Spleen (tissue), 11 donors: ENCODE results near the gene THOC5. TPM values are rescaled to one million over a fixed set of nuclear protein-coding genes. Genes with fewer than 3 reads are reported as not detected.
A peak's percentile ranks its signal among the peaks of the same experiment; 100 is the strongest.

Experiments used
- DNase-seq: peaks from one replicate; pipeline ENCODE4 v3.0.0-alpha.2; 2020
- H3K27ac ChIP-seq, 8 donors: fragments of 200-600 bp; sonication (generic) in 7 of 8; 1 replicate in 4 of 8; 2 replicates in 4 of 8; pipeline versions ENCODE4 v1.5.0 to v1.8.0; 2016 to 2021; ENCODE audit warnings: inconsistent platforms in 4 of 8, mild to moderate bottlenecking in 4 of 8, moderate library complexity in 1 of 8
- H3K27me3 ChIP-seq, 7 donors: fragments of 200-600 bp; sonication (generic) in 6 of 7; replicated peaks in 1 of 7; 1 replicate in 4 of 7; 2 replicates in 3 of 7; pipeline versions ENCODE4 v1.5.0 to v1.8.0; 2016 to 2021; ENCODE audit warnings: inconsistent platforms in 3 of 7, mild to moderate bottlenecking in 1 of 7
- H3K36me3 ChIP-seq, 6 donors: fragments of 200-600 bp; sonication (generic) in 5 of 6; 1 replicate in 4 of 6; 2 replicates in 2 of 6; pipeline versions ENCODE4 v1.5.0 to v1.8.0; 2016 to 2021; ENCODE audit warnings: inconsistent platforms in 2 of 6
- H3K4me1 ChIP-seq, 6 donors: fragments of 200-600 bp; sonication (generic) in 5 of 6; 1 replicate in 3 of 6; 2 replicates in 3 of 6; pipeline versions ENCODE4 v1.5.0 to v1.8.0; 2016 to 2021; ENCODE audit warnings: inconsistent platforms in 3 of 6
- H3K4me3 ChIP-seq, 8 donors: fragments of 200-600 bp; sonication (generic) in 7 of 8; 1 replicate in 4 of 8; 2 replicates in 4 of 8; pipeline versions ENCODE4 v1.5.0 to v1.8.0; 2016 to 2021; ENCODE audit warnings: inconsistent platforms in 4 of 8, mild to moderate bottlenecking in 4 of 8, moderate library complexity in 2 of 8
- H3K9me3 ChIP-seq, 8 donors: fragments of 200-600 bp; sonication (generic) in 7 of 8; 1 replicate in 4 of 8; 2 replicates in 4 of 8; pipeline versions ENCODE4 v1.5.0 to v1.8.0; 2016 to 2021; ENCODE audit warnings: inconsistent platforms in 4 of 8
- POLR2A ChIP-seq, 3 donors: fragments of 450-650 bp; IDR thresholded peaks; one replicate each; pipeline ENCODE4 v1.5.1; 2017; ENCODE audit warnings: antibody characterized with exemption in 3 of 3, mild to moderate bottlenecking in 1 of 3
- POLR2AphosphoS5 ChIP-seq, 3 donors: sonication (generic); formaldehyde crosslinking; IDR thresholded peaks; one replicate each; pipeline ENCODE4 v1.5.1; 2017; ENCODE audit warnings: antibody characterized with exemption in 3 of 3
- WGBS, 5 donors: extraction: QIAGEN DNeasy Blood & Tissue Kit in 3 of 5; methylation state at CpG; one replicate each; pipeline versions ENCODE4 v1.1.5 to v1.1.7; 2013 to 2018; 5-methylcytosine and 5-hydroxymethylcytosine counted together
- intact Hi-C: fragments of 100-400 bp; cut with DNase I; formaldehyde crosslinking; loops from one replicate; pipeline ENCODE4 v1.15.0; 2023; ENCODE audit warnings: low total_unique reads
- polyA plus RNA-seq, 3 donors: library from polyadenylated mRNA; stranded (reverse); fragments of 200-250 nt; gene quantifications; one replicate each; pipeline ENCODE4 v1.2.1, GENCODE V29; 2013
- total RNA-seq, 7 donors: library from RNA; depleted of rRNA in 3 of 7; stranded (reverse); fragments of >200 nt in 3 of 7; fragmentation: NEBNext Ultra II Directional in 4 of 7; extraction: Animal tissue kit (Norgen Biotek cat#: 25700) in 4 of 7; gene quantifications; one replicate each; pipeline versions ENCODE4 v1.1.0 to v1.2.1, GENCODE V29; 2016 to 2021
- TF ChIP-seq, protein P1 (sequence below), 11 experiments: fragments of 200-600 bp in 7 of 11; fragments of 450-650 bp in 4 of 11; sonication (generic) in 4 of 11; IDR thresholded peaks in 8 of 11; conservative IDR thresholded peaks in 3 of 11; 1 replicate in 7 of 11; 2 replicates in 4 of 11; pipeline versions ENCODE4 v1.4.0 to v1.8.0; 2016 to 2021; ENCODE audit warnings: antibody characterized with exemption in 11 of 11, inconsistent platforms in 4 of 11, mild to moderate bottlenecking in 1 of 11
- donor health status: healthy with polysubstance abuse.
- donor health status: DM: no; HTN: no; CAD: no; lungs with moderate emphysema.
- donor health status: DM: no; HTN: no; CAD: no.
- donor health status: Bipolar disorder and iron deficiency.
- donor health status: healthy.
- donor health status: DM: no; HTN: no; CAD: no.
- donor health status: DM: yes; HTN: yes; CAD: no.

THOC5 gene
- total and polyA plus RNA-seq, 10 donors, result 14.4 to 55.5 (median 35.4) TPM

DNA sequence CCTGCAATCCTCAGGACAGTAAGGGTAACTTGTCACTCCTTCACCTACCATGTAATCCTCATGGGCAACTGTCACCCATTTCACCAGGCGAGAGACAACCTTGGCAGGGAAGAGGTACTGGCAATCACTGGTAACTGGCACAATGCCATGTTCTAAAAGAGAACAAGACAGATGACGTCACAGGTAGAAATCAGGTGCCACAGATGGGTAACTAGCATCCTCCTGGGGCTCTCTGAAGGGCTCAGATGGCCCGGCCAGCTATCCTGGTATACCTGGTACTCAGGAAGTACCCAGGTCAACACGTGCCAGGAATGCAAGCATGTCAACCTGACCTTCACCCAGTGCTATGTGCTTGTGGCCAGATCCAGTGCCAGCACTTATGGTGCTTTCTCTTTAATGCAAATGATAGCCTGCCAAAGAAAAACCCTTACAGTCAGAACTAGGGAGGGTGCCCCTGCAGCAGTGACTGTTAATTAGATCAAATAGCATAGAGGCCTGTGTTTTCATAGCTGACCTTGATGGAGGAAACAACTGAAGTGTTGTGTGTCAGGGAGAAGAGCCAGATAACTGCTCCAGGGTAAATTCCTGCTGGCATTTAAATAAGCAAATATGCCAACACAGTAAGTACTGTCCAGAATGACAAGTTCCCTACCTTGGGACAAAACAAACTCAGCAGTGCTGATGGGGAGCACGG, 36.2 kb downstream of the THOC5 start:
- H3K27ac ChIP-seq, result no peak overlapping the region
- no peaks in the 10 kb centered on the region for H3K27me3 ChIP-seq
- 70 to 86% (median 77%) methylated on average over 4 to 5 of the region's 5 CpGs for WGBS, 5 donors
- TF ChIP-seq POLR2A (IDR thresholded peaks at IDR 0.05) (no peak), POLR2AphosphoS5 (IDR thresholded peaks at IDR 0.05) (no peak)
- TF ChIP-seq, protein P1, sequence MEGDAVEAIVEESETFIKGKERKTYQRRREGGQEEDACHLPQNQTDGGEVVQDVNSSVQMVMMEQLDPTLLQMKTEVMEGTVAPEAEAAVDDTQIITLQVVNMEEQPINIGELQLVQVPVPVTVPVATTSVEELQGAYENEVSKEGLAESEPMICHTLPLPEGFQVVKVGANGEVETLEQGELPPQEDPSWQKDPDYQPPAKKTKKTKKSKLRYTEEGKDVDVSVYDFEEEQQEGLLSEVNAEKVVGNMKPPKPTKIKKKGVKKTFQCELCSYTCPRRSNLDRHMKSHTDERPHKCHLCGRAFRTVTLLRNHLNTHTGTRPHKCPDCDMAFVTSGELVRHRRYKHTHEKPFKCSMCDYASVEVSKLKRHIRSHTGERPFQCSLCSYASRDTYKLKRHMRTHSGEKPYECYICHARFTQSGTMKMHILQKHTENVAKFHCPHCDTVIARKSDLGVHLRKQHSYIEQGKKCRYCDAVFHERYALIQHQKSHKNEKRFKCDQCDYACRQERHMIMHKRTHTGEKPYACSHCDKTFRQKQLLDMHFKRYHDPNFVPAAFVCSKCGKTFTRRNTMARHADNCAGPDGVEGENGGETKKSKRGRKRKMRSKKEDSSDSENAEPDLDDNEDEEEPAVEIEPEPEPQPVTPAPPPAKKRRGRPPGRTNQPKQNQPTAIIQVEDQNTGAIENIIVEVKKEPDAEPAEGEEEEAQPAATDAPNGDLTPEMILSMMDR (IDR thresholded peaks at IDR 0.05 in 8 of 11, conservative IDR thresholded peaks at IDR 0.05 in 3 of 11), result no peak
- H3K4me3 ChIP-seq, result no peak overlapping the region
- intact Hi-C loops, result no loop called here
- peak; percentile 44 for DNase-seq
- H3K9me3 ChIP-seq, result no peaks in the 10 kb centered on the region
- H3K4me1 ChIP-seq, result no peaks in the 10 kb centered on the region
- H3K36me3 ChIP-seq, result peaks cover 5 to 100% (median 89%) of the 10 kb centered on the region in 6 donors

DNA sequence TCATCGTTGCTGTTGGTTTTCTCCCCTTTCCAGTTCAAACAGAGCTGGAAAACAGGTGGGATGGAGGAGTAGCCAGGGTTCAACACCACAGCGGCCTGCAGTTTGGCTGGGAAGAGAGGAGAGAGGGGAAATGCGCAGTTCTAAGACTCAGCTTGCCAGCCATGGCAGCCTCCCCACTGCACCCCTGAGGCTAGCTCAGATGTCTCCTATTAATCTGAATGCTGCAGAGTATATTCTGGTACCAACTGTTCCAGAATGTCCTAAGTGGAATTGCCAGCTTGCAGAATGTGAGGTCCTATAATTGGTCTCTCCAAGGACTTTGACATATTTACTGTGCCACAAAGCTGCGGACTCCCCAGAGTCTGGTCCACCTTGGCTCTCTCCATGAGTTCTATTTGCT, 41.5 kb downstream of the THOC5 start:
- Histone ChIP-seq H3K4me3 (no peak overlapping the region), H3K4me1 (no peaks in the 10 kb centered on the region), H3K9me3 (no peaks in the 10 kb centered on the region), H3K27ac (no peak overlapping the region), H3K27me3 (no peaks in the 10 kb centered on the region), H3K36me3 (peaks cover 0 to 100% (median 89%) of the 10 kb centered on the region in 6 donors)
- DNase-seq, result peak; percentile 18
- intact Hi-C loops, result no loop called here
- TF ChIP-seq POLR2A (IDR thresholded peaks at IDR 0.05) (no peak), POLR2AphosphoS5 (IDR thresholded peaks at IDR 0.05) (no peak)
- TF ChIP-seq, protein P1 (IDR thresholded peaks at IDR 0.05 in 8 of 11, conservative IDR thresholded peaks at IDR 0.05 in 3 of 11), result no peak
- 70 to 98% (median 81%) methylated on average over 4 of the region's 4 CpGs for WGBS, 5 donors

DNA sequence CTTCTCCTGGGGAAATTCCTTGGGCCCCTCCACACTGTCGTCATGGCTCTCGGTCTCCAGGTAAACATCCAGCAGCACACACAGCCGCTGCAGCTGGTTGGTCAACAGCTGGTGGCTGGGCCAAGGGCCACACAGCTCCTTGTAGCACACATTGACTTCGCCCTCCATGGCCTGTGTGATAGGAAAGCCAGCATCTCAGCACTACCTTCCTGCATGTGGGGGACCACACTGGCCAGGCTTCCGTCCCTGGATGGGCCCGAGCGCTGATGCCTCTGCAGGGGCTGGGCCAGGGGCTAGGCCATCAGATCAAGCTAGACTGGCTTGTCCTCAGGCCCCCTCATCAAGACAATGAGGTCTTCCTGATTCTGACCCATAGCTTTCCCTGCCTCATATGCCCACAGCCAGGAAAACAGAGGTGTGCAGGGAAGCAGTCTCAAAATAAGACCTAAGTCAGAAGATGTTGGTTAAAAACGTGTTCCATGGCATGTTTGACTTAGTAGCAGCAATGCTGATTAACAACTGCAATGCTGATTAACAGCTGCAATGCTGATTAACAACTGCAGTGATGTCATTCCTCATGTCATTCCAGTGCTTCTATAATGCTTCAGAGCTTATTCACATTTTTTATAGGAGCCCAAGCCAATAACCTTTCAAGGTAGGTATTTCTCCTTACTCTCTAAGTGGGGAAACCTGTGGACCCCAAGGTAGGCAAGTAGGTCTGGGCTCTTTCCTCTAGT, 42.3 kb downstream of the THOC5 start:
- Histone ChIP-seq H3K36me3 (peaks cover 0 to 100% (median 89%) of the 10 kb centered on the region in 6 donors), H3K9me3 (no peaks in the 10 kb centered on the region), H3K4me1 (no peaks in the 10 kb centered on the region), H3K4me3 (no peak overlapping the region), H3K27me3 (no peaks in the 10 kb centered on the region), H3K27ac (no peak overlapping the region)
- WGBS, 5 donors, result 94 to 95% (median 95%) methylated on average over 8 of the region's 8 CpGs
- peak; percentile 65 for DNase-seq
- intact Hi-C loops, result no loop called here
- no peak for TF ChIP-seq POLR2AphosphoS5 (IDR thresholded peaks at IDR 0.05)
- TF ChIP-seq POLR2A (IDR thresholded peaks at IDR 0.05), result no peak
- TF ChIP-seq, protein P1 (IDR thresholded peaks at IDR 0.05 in 8 of 11, conservative IDR thresholded peaks at IDR 0.05 in 3 of 11), result no peak

DNA sequence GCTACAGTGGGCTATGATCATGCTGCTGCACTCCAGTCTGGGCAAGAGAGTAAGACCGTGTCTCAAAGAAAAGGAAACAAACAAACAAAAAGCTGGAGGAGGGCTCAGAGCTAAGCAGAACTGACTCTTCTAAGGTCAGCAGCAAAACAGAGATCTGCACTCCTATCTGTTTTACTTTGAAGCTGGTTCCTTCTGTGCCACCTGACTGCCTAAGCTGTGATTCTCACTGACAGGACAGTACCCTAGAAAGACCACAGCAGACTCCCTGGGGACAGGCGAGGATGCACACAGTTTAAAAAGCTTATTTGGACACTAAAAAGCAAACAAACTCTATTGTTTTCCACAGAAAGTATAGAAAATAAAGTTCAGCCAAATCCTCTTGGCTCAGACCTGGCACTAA, 43.0 kb downstream of the THOC5 start:
- Histone ChIP-seq H3K4me1 (no peaks in the 10 kb centered on the region), H3K4me3 (no peak overlapping the region), H3K27ac (peak overlapping the region in 1 of 8 donors; percentile 1), H3K36me3 (peaks cover 0 to 100% (median 86%) of the 10 kb centered on the region in 6 donors), H3K9me3 (no peaks in the 10 kb centered on the region), H3K27me3 (no peaks in the 10 kb centered on the region)
- TF ChIP-seq POLR2AphosphoS5 (IDR thresholded peaks at IDR 0.05), result no peak
- TF ChIP-seq, protein P1 (IDR thresholded peaks at IDR 0.05 in 8 of 11, conservative IDR thresholded peaks at IDR 0.05 in 3 of 11), result no peak
- no peak for TF ChIP-seq POLR2A (IDR thresholded peaks at IDR 0.05)
- peak; percentile 9 for DNase-seq
- 75 to 92% (median 86%) methylated on average over 2 of the region's 2 CpGs for WGBS, 5 donors
- intact Hi-C loops, result no loop called here
